Esophagus squamous epithelium (tissue), 5 donors: ENCODE data around the gene PTPRM. TPM values are rescaled to one million over a fixed set of nuclear protein-coding genes. Genes with fewer than 3 reads are reported as not detected.
"Not testable (repeated sequence)": the region's sequence is repeated elsewhere in the genome, so short reads cannot be mapped to it uniquely, and the experiment has no call there.

Experiments
- DNase-seq: peaks from one replicate; lab custom pipeline; 2025; lab: John Stamatoyannopoulos, UW
- H3K27ac ChIP-seq, 4 donors: fragments of 200-600 bp; sonication (generic); one replicate each; pipeline ENCODE4 v1.5.1; 2016 to 2019; ENCODE audit warnings: mild to moderate bottlenecking in 1 of 4
- H3K27me3 ChIP-seq, 4 donors: fragments of 200-600 bp; sonication (generic); 1 replicate in 3 of 4; 2 replicates in 1 of 4; pipeline versions ENCODE4 v1.5.1 to v1.6.0; 2017 to 2021; ENCODE audit warnings: antibody characterized with exemption in 1 of 4
- H3K36me3 ChIP-seq, 3 donors: fragments of 200-600 bp; sonication (generic); one replicate each; pipeline ENCODE4 v1.5.1; 2016 to 2019
- H3K4me1 ChIP-seq, 3 donors: fragments of 200-600 bp; sonication (generic); one replicate each; pipeline ENCODE4 v1.5.1; 2017 to 2019
- H3K4me3 ChIP-seq, 4 donors: fragments of 200-600 bp; sonication (generic); 1 replicate in 3 of 4; 2 replicates in 1 of 4; pipeline ENCODE4 v1.5.1; 2016 to 2019; ENCODE audit warnings: mild to moderate bottlenecking in 2 of 4, moderate library complexity in 1 of 4
- H3K9me3 ChIP-seq, 3 donors: fragments of 200-600 bp; sonication (generic); one replicate each; pipeline ENCODE4 v1.5.1; 2016 to 2019
- POLR2A ChIP-seq, 4 donors: fragments of 450-650 bp; IDR thresholded peaks; one replicate each; pipeline ENCODE4 v1.6.1; 2017; ENCODE audit warnings: antibody characterized with exemption in 4 of 4, mild to moderate bottlenecking in 4 of 4, moderate library complexity in 3 of 4
- WGBS, 2 donors: methylation state at CpG; one replicate each; pipeline ENCODE4 v1.1.5; 2018; 5-methylcytosine and 5-hydroxymethylcytosine counted together
- intact Hi-C: fragments of 100-400 bp; cut with DNase I; formaldehyde crosslinking; loops from one replicate; pipeline ENCODE4 v1.15.0; 2022
- total RNA-seq, 4 donors: library from RNA; depleted of rRNA; stranded (reverse); fragments of >200 nt; gene quantifications; one replicate each; pipeline ENCODE4 v1.1.0, GENCODE V29; 2016
- TF ChIP-seq, protein P1 (sequence below), 6 experiments: fragments of 450-650 bp in 4 of 6; fragments of 200-600 bp in 2 of 6; sonication (generic) in 2 of 6; IDR thresholded peaks; one replicate each; pipeline ENCODE4 v1.5.1; 2016 to 2019; ENCODE audit warnings: antibody characterized with exemption in 6 of 6, mild to moderate bottlenecking in 4 of 6, moderate library complexity in 4 of 6
- donor health status: DM: yes; HTN: yes; CAD: no.

PTPRM gene
- total RNA-seq, 4 donors from 2014 or later = 6.5 to 38.7 (median 11.1) TPM

DNA sequence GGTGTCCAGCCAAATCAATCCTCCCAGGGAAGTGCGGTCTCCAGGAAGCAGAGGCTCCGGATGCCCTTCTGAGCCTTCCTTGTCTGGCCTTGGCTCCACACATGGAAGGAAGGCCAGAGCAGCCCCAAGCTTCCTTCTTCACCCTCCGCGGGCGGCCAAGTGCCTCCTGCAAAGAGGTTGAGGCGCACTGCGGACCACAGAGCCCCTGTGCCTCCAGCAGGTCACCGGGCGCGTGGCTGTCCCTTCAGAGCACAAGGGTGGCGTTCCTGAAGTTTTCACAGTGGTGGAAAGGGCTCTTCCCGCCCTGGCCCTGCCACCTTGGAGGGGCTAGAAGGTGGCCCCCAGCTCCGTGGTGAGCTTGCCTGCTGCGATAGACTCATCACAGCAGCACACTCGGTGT, 866.2 kb downstream of the PTPRM start:
- TF ChIP-seq, protein P1, sequence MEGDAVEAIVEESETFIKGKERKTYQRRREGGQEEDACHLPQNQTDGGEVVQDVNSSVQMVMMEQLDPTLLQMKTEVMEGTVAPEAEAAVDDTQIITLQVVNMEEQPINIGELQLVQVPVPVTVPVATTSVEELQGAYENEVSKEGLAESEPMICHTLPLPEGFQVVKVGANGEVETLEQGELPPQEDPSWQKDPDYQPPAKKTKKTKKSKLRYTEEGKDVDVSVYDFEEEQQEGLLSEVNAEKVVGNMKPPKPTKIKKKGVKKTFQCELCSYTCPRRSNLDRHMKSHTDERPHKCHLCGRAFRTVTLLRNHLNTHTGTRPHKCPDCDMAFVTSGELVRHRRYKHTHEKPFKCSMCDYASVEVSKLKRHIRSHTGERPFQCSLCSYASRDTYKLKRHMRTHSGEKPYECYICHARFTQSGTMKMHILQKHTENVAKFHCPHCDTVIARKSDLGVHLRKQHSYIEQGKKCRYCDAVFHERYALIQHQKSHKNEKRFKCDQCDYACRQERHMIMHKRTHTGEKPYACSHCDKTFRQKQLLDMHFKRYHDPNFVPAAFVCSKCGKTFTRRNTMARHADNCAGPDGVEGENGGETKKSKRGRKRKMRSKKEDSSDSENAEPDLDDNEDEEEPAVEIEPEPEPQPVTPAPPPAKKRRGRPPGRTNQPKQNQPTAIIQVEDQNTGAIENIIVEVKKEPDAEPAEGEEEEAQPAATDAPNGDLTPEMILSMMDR (IDR thresholded peaks at IDR 0.05) = no peak
- no peak for TF ChIP-seq POLR2A (IDR thresholded peaks at IDR 0.05)
- Histone ChIP-seq H3K4me1 (no peaks in the 10 kb centered on the region), H3K27me3 (no peaks in the 10 kb centered on the region), H3K36me3 (no peaks in the 10 kb centered on the region), H3K9me3 (no peaks in the 10 kb centered on the region), H3K27ac (no peak overlapping the region), H3K4me3 (no peak overlapping the region)
- WGBS, 2 donors = 93% methylated on average over 6 of the region's 15 CpGs; no CpG with 5 or more reads in 1 of the 2 donors
- intact Hi-C loops = no loop called here
- no peak for DNase-seq

DNA sequence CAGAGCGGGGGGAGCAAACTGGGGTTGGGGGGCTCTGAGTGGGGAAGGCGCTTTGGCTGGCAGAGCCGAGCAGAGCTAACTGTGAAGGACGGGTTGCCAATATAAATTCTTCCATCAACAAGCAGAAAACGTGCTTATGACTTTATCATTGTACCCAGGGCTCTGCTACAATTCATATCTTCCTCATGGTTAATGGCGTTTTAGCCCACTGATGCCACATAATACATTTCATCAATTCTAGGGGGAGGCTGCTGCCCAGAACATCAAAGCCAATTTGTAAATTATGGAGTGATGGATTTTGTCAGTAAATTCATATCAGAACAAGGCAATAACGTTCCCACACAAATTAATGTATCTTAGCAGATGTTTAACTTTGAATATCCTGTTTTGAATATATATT, 866.7 kb downstream of the PTPRM start:
- no peak overlapping the region for H3K27ac ChIP-seq
- intact Hi-C loops = no loop called here
- TF ChIP-seq, protein P1 (IDR thresholded peaks at IDR 0.05) = no peak
- TF ChIP-seq POLR2A (IDR thresholded peaks at IDR 0.05) = no peak
- no peak overlapping the region for H3K4me3 ChIP-seq
- no peaks in the 10 kb centered on the region for H3K4me1 ChIP-seq
- no peaks in the 10 kb centered on the region for H3K36me3 ChIP-seq
- H3K27me3 ChIP-seq = no peaks in the 10 kb centered on the region
- DNase-seq = no peak
- WGBS, 2 donors = 60 to 69% methylated on average over 6 to 7 of the region's 7 CpGs
- no peaks in the 10 kb centered on the region for H3K9me3 ChIP-seq

DNA sequence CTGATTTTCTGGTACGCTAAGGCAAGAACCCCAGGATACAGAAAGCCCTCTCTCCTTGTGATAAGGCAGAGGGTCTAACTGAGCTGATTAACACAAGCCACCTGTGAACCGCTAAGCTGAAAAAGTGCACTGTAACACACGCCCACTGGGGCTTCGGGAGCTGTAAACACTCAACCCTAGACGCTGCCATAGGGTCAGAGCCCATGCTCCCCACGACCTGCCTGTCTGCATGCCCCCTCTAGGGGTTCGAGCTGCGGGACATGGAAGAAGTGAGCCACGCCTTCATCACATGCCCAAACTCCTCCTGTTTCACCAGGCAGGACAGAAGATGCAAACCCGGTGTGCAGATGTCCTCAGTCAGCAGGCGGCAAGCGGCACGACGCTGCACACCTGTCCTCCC, 868.3 kb downstream of the PTPRM start:
- intact Hi-C loops = no loop called here
- Histone ChIP-seq H3K4me1 (no peaks in the 10 kb centered on the region), H3K4me3 (no peak overlapping the region), H3K27ac (no peak overlapping the region), H3K9me3 (no peaks in the 10 kb centered on the region), H3K36me3 (no peaks in the 10 kb centered on the region), H3K27me3 (no peaks in the 10 kb centered on the region)
- TF ChIP-seq, protein P1 (IDR thresholded peaks at IDR 0.05) = no peak
- TF ChIP-seq POLR2A (IDR thresholded peaks at IDR 0.05) = no peak
- 68 to 81% methylated on average over 6 to 12 of the region's 14 CpGs for WGBS, 2 donors
- DNase-seq = no peak

DNA sequence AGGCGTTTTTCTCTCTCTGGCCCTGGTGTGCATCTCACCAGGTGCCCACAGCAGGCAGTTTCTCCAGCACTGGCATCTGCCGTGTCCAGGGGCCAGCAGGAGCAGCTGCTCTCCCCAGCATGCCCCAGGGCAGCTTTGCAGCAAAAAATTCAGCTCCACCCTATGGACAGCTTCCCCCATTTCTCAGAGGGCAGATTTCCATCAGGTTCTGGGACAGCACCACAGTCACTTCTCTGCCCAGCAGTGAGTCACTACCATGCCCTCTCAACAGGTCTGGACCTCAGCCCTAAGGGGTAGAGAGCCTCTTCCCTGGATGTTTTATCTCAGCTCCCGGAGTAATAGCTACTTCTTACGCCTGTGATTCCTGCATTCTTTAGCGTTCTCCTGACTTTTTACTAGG, 871.9 kb downstream of the PTPRM start:
- no peak for DNase-seq
- intact Hi-C loops = no loop called here
- Histone ChIP-seq H3K9me3 (no peaks in the 10 kb centered on the region), H3K27me3 (no peaks in the 10 kb centered on the region), H3K4me1 (no peaks in the 10 kb centered on the region), H3K27ac (no peak overlapping the region), H3K36me3 (no peaks in the 10 kb centered on the region), H3K4me3 (no peak overlapping the region)
- TF ChIP-seq, protein P1 (IDR thresholded peaks at IDR 0.05) = no peak
- TF ChIP-seq POLR2A (IDR thresholded peaks at IDR 0.05) = no peak
- 90 to 92% methylated on average over 4 to 5 of the region's 5 CpGs for WGBS, 2 donors

DNA sequence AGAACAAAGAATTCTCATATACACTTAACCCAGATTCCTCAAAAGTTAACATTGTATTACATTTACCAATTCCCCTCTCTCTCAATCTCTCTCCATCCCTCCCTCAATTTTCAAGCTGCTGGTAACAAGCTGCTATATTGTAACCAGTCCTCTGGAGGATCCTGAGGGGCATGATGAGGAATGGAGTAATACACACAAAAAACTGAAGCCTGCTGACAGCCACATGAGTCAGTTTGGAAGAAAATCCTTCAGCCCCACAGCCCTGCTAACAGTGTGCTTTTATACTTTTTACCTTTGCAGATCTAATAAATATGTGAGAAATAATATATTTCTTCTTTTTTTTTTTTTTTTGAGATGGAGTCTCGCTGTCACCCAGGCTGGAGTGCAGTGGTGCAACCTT, 876.4 kb downstream of the PTPRM start:
- no peak for DNase-seq
- no peak overlapping the region for H3K4me3 ChIP-seq
- no peaks in the 10 kb centered on the region for H3K36me3 ChIP-seq
- no peaks in the 10 kb centered on the region for H3K9me3 ChIP-seq
- no peaks in the 10 kb centered on the region for H3K27me3 ChIP-seq
- no peaks in the 10 kb centered on the region for H3K4me1 ChIP-seq
- intact Hi-C loops = no loop called here
- WGBS, 2 donors = 83 to 100% methylated on average over 1 of the region's 1 CpG
- H3K27ac ChIP-seq = no peak overlapping the region
- TF ChIP-seq, protein P1 (IDR thresholded peaks at IDR 0.05) = no peak
- TF ChIP-seq POLR2A (IDR thresholded peaks at IDR 0.05) = no peak

DNA sequence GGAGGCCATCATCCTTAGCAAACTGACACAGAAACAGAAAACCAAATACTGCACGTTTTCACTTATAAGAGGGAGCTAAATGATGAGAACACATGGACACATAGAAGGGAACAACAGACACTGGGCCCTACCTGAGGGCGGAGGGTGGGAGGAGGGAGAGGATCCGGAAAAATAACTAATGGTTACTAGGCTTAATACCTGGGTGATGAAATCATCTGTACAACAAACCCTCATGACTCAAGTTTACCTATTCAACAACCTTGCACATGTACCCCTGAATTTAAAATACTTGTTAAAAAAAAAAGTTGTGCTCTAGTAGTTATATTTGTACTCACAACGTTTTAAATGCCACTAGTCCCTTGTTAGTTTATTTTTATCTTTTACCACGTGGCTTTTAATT, 879.8 kb downstream of the PTPRM start:
- H3K36me3 ChIP-seq, H3K4me1 ChIP-seq, intact Hi-C loops, DNase-seq, H3K27ac ChIP-seq, H3K27me3 ChIP-seq, H3K9me3 ChIP-seq, H3K4me3 ChIP-seq: not testable (repeated sequence)
- WGBS, 2 donors = 45 to 56% methylated on average over 5 of the region's 5 CpGs
